Measurements from ENCODE around the gene JAKMIP2. TPM values are rescaled to one million over a fixed set of nuclear protein-coding genes. Genes with fewer than 3 reads are reported as not detected.

The JAKMIP2 gene
- total and polyA plus RNA-seq, 8 donors, result 0.73 to 11.7 (median 8.1) TPM

- intact Hi-C loops (cut with DNase I), result no loop called here
- H3K36me3 ChIP-seq, result no peaks in the 10 kb centered on the region
- H3K27me3 ChIP-seq, result no peaks in the 10 kb centered on the region
- ATAC-seq (no peak), DNase-seq (no peak)
- H3K9me3 ChIP-seq, result no peaks in the 10 kb centered on the region
- H3K4me1 ChIP-seq, result no peaks in the 10 kb centered on the region
- TF ChIP-seq, protein P1, sequence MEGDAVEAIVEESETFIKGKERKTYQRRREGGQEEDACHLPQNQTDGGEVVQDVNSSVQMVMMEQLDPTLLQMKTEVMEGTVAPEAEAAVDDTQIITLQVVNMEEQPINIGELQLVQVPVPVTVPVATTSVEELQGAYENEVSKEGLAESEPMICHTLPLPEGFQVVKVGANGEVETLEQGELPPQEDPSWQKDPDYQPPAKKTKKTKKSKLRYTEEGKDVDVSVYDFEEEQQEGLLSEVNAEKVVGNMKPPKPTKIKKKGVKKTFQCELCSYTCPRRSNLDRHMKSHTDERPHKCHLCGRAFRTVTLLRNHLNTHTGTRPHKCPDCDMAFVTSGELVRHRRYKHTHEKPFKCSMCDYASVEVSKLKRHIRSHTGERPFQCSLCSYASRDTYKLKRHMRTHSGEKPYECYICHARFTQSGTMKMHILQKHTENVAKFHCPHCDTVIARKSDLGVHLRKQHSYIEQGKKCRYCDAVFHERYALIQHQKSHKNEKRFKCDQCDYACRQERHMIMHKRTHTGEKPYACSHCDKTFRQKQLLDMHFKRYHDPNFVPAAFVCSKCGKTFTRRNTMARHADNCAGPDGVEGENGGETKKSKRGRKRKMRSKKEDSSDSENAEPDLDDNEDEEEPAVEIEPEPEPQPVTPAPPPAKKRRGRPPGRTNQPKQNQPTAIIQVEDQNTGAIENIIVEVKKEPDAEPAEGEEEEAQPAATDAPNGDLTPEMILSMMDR (IDR thresholded peaks at IDR 0.05), result no peak
- H3K4me3 ChIP-seq, result no peak overlapping the region
- no peak overlapping the region for H3K27ac ChIP-seq
Observed at GRCh38 chr5:147564124-147564486, 218.4 kb downstream of the JAKMIP2 start.

DNA sequence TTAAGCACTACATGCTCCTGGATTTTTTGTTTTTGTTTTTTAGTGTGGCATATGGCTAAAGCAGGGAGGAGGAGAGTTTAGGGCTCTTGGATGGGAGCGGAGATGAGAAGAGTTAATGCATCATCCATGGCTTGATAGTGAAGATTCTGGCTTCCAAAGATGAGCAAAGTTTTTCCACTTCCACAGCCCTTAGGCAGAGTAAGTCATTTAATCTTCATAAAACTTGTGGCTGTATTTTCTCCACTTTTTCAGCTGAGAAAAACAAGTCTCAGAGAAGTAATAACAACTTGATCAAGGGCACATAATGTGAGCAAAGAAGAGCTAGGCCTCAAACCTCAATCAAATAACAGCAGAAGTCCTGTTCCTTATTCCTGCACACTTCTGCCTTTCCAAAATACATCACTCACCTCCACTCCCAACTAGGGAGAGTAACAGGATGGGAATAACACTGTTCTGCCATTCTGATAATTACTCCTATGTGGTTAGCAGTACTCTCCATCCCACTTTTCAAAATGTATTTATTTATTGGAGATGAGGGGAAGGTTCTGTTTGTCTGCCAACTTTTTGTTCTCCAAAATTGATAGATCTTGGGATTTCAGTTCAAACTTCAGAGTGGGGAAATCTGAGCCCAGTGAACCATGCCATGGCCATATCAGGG is 218.9 kb downstream of the JAKMIP2 start:
- TF ChIP-seq, protein P1 (IDR thresholded peaks at IDR 0.05), result no peak
- H3K4me1 ChIP-seq, result no peaks in the 10 kb centered on the region
- no peak for DNase-seq
- no peaks in the 10 kb centered on the region for H3K36me3 ChIP-seq
- no peaks in the 10 kb centered on the region for H3K27me3 ChIP-seq
- H3K27ac ChIP-seq, result no peak overlapping the region
- intact Hi-C loops (cut with DNase I), result no loop called here
- H3K9me3 ChIP-seq, result no peaks in the 10 kb centered on the region
- no peak overlapping the region for H3K4me3 ChIP-seq
- ATAC-seq, result no peak

DNA sequence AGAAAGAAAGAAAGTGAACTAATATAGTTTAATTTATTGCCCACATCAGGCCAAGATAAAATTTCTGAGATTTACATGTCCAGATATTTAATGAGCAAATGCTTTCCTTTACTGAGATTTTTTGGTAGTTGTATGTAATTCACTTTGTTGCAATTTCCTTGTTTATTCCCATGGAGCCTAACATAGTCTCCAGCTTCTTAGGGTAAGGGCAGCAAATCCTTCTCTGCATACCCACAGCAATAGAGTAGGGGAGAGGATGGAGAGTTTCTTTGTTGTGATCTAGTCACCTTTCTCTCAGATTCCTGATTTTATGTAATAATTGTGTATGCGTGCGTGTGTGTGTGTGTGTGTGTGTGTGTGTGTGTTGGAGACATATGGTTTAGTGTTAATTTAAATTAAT is 221.1 kb downstream of the JAKMIP2 start:
- no peaks in the 10 kb centered on the region for H3K27me3 ChIP-seq
- intact Hi-C loops (cut with DNase I), result no loop called here
- H3K9me3 ChIP-seq, result no peaks in the 10 kb centered on the region
- TF ChIP-seq, protein P1 (IDR thresholded peaks at IDR 0.05), result no peak
- no peaks in the 10 kb centered on the region for H3K4me1 ChIP-seq
- H3K36me3 ChIP-seq, result no peaks in the 10 kb centered on the region
- no peak overlapping the region for H3K4me3 ChIP-seq
- no peak for DNase-seq
- no peak for ATAC-seq
- H3K27ac ChIP-seq, result no peak overlapping the region

DNA sequence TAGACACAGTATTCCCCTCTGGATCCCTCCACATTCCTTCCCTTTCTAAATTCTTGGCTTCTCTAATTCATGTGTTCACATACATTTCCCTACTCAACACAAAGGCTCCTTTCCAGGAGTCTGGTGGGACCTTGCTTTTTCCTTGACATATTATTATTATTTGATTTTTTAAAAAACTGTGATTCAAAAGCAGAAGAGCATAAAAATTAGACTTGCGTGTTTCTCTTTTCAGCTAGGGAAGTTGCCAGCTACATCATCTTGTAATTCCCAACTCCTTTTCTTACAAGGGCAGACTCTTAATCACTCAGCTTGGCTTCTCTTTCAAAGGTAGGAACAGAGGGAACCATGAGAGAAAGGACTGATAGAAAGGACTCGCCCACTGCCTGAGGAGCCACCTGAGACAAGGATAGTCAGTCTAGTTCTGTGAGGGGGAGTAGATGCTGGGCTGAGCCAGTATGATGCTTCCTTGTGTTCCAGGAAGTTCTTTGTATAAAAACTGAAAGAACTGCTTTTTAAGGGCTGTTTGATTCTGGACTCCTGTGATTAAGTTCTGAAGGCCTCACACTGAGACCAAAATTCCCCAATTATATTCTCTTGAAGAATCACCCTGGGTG is 221.7 kb downstream of the JAKMIP2 start:
- TF ChIP-seq, protein P1 (IDR thresholded peaks at IDR 0.05), result no peak
- intact Hi-C loops (cut with DNase I), result no loop called here
- H3K36me3 ChIP-seq, result no peaks in the 10 kb centered on the region
- no peak overlapping the region for H3K27ac ChIP-seq
- no peak for ATAC-seq
- H3K9me3 ChIP-seq, result no peaks in the 10 kb centered on the region
- H3K4me1 ChIP-seq, result no peaks in the 10 kb centered on the region
- no peak overlapping the region for H3K4me3 ChIP-seq
- no peaks in the 10 kb centered on the region for H3K27me3 ChIP-seq
- no peak for DNase-seq

GRCh38 chr5:147559749-147560148 is 222.8 kb downstream of the JAKMIP2 start:
- Histone ChIP-seq H3K27me3 (no peaks in the 10 kb centered on the region), H3K4me1 (peaks cover 0 to 4% of the 10 kb centered on the region in 2 donors), H3K4me3 (no peak overlapping the region), H3K9me3 (no peaks in the 10 kb centered on the region), H3K36me3 (no peaks in the 10 kb centered on the region), H3K27ac (no peak overlapping the region)
- DNase-seq (no peak), ATAC-seq (no peak)
- TF ChIP-seq, protein P1 (IDR thresholded peaks at IDR 0.05), result no peak
- intact Hi-C loops (cut with DNase I), result loop anchor here in 1 of 2 donors (10.0 kb wide), 1 partner anchor 105 kb away; no protein-coding TSS in a partner anchor

Measured in left lung (tissue), 10 donors.